T-helper 2 cell treated with Interferon-gamma antibody and Interleukin-4, amounts not matched to agents 5 μg/mL and 100 μg/mL, for 36 hours (primary cell): Measurements from ENCODE around the gene MAP1S.

Source experiments
- DNase-seq: peaks from one replicate; pipeline ENCODE4 v3.0.0; 2021; ENCODE audit warnings: low spot score
- H3K27ac Mint-ChIP-seq: one replicate; pipeline ENCODE4 v1.8.0; 2021; ENCODE audit warnings: mild to moderate bottlenecking, mixed read lengths
- H3K27me3 Mint-ChIP-seq: one replicate; pipeline ENCODE4 v1.8.0; 2021; ENCODE audit warnings: low read depth, mixed read lengths
- H3K36me3 Mint-ChIP-seq: one replicate; pipeline ENCODE4 v1.8.0; 2021; ENCODE audit warnings: low read depth, mixed read lengths
- H3K4me1 Mint-ChIP-seq: one replicate; pipeline ENCODE4 v1.8.0; 2021; ENCODE audit warnings: low read depth, mixed read lengths
- H3K4me3 Mint-ChIP-seq: one replicate; pipeline ENCODE4 v1.8.0; 2022; ENCODE audit warnings: mild to moderate bottlenecking, moderate library complexity, mixed read lengths
- H3K9me3 Mint-ChIP-seq: one replicate; pipeline ENCODE4 v1.8.0; 2021; ENCODE audit warnings: mixed read lengths

The MAP1S gene

DNA sequence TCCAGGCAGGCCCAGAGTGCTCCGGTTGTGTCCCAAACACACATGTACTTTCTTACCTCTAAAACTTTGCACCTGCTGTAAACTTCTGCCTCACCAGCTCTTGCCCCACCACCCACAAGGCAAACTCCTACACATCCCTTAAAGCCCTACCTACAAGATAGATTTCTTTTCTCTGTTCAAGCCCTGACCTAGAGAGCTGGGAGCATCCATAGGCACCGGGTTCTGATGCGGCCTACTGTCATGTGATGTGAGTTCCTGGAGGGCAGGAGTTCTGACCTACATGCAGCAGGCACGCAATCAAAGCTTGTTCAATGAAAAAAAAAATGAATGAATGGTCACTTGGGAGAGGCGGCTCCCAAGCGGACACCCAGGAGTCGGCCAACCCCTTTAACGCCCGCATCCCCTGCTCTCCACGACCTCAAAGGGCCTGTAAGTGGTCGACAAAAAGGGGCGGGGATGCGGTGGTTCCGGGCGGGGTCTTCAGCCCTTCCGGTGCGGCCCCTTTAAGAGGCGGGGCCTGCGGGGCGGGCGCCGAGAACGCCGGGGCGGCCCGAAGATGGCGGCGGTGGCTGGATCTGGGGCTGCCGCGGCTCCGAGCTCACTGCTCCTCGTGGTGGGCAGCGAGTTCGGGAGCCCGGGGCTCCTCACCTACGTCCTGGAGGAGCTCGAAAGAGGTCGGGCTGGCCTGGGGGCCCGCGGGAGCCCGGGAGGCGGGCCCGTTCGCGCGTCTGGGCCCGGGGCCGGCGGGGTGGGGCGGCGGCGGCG, at the start of gene MAP1S:
Gene MAP1S, plus strand, starts transcription at position 534 of the 765 bp plus-strand sequence. Its CDS starts 23 bp downstream, at position 557.
- peak; percentile 68 for DNase-seq
- Mint-ChIP-seq H3K36me3 (peaks cover 2% of the 10 kb centered on the region), H3K4me3 (peak within 1 kb of the TSS; percentile 89), H3K27ac (peak within 1 kb of the TSS; percentile 81), H3K4me1 (peaks cover 36% of the 10 kb centered on the region), H3K27me3 (peaks cover 2% of the 10 kb centered on the region), H3K9me3 (no peaks in the 10 kb centered on the region)

- H3K27me3 Mint-ChIP-seq: no peaks in the 10 kb centered on the region
- H3K27ac Mint-ChIP-seq: no peak overlapping the region
- no peaks in the 10 kb centered on the region for H3K4me1 Mint-ChIP-seq
- no peak overlapping the region for H3K4me3 Mint-ChIP-seq
- H3K9me3 Mint-ChIP-seq: no peaks in the 10 kb centered on the region
- DNase-seq: no peak
- H3K36me3 Mint-ChIP-seq: no peaks in the 10 kb centered on the region
These were observed 47.4 kb upstream of the MAP1S start for GRCh38 chr19:17671906-17672305.

- H3K4me3 Mint-ChIP-seq: no peak overlapping the region
- H3K36me3 Mint-ChIP-seq: no peaks in the 10 kb centered on the region
- no peaks in the 10 kb centered on the region for H3K9me3 Mint-ChIP-seq
- no peaks in the 10 kb centered on the region for H3K4me1 Mint-ChIP-seq
- H3K27ac Mint-ChIP-seq: no peak overlapping the region
- DNase-seq: no peak
- H3K27me3 Mint-ChIP-seq: peaks cover 4% of the 10 kb centered on the region
These were observed 45.1 kb upstream of the MAP1S start for GRCh38 chr19:17673937-17674799.

- DNase-seq: no peak
- no peaks in the 10 kb centered on the region for H3K4me1 Mint-ChIP-seq
- no peaks in the 10 kb centered on the region for H3K9me3 Mint-ChIP-seq
- no peak overlapping the region for H3K4me3 Mint-ChIP-seq
- no peaks in the 10 kb centered on the region for H3K36me3 Mint-ChIP-seq
- H3K27ac Mint-ChIP-seq: no peak overlapping the region
- H3K27me3 Mint-ChIP-seq: peaks cover 17% of the 10 kb centered on the region
These were observed 43.0 kb upstream of the MAP1S start for GRCh38 chr19:17676295-17676694.

DNA sequence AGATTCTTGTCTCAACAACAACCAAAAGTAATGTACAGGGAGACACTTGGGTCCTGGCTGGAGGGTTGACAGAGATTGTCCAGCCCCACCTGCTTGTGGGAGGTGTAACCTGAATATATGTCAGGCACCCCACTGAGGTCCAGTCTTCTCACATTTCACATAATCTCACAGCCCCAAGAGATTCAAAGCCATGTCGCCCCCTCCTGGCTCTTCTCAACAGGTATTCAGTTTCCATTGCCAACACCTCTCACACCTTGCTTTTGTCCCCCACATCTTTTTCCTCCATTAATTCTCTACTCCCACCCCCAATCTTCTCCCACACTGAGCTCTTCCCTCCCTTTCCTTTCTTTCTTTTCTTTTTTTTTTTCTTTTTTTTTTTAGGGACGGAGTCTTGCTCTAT, 42.3 kb upstream of the MAP1S start:
- Mint-ChIP-seq H3K27ac (no peak overlapping the region), H3K4me3 (no peak overlapping the region), H3K9me3 (no peaks in the 10 kb centered on the region), H3K27me3 (peaks cover 19% of the 10 kb centered on the region), H3K4me1 (no peaks in the 10 kb centered on the region), H3K36me3 (no peaks in the 10 kb centered on the region)
- no peak for DNase-seq

GRCh38 chr19:17678836-17679235, 40.4 kb upstream of the MAP1S start:
- H3K36me3 Mint-ChIP-seq: no peaks in the 10 kb centered on the region
- H3K4me1 Mint-ChIP-seq: no peaks in the 10 kb centered on the region
- H3K4me3 Mint-ChIP-seq: no peak overlapping the region
- H3K9me3 Mint-ChIP-seq: no peaks in the 10 kb centered on the region
- DNase-seq: no peak
- H3K27me3 Mint-ChIP-seq: peaks cover 27% of the 10 kb centered on the region
- no peak overlapping the region for H3K27ac Mint-ChIP-seq

- Mint-ChIP-seq H3K4me3 (peak overlapping the region; percentile 26), H3K27me3 (peaks cover 34% of the 10 kb centered on the region), H3K4me1 (no peaks in the 10 kb centered on the region), H3K36me3 (no peaks in the 10 kb centered on the region), H3K9me3 (no peaks in the 10 kb centered on the region), H3K27ac (no peak overlapping the region)
- no peak for DNase-seq
These were observed 39.6 kb upstream of the MAP1S start for GRCh38 chr19:17679526-17680229.

GRCh38 chr19:17680230-17680722, 39.0 kb upstream of the MAP1S start:
- Mint-ChIP-seq H3K9me3 (no peaks in the 10 kb centered on the region), H3K4me1 (no peaks in the 10 kb centered on the region), H3K4me3 (peak overlapping the region; percentile 26), H3K36me3 (no peaks in the 10 kb centered on the region), H3K27me3 (peaks cover 38% of the 10 kb centered on the region), H3K27ac (no peak overlapping the region)
- peak; percentile 54 for DNase-seq

GRCh38 chr19:17681505-17682125, 37.7 kb upstream of the MAP1S start:
- Mint-ChIP-seq H3K4me1 (no peaks in the 10 kb centered on the region), H3K4me3 (no peak overlapping the region), H3K27ac (no peak overlapping the region), H3K9me3 (no peaks in the 10 kb centered on the region), H3K27me3 (peaks cover 48% of the 10 kb centered on the region), H3K36me3 (no peaks in the 10 kb centered on the region)
- peak; percentile 13 for DNase-seq

- no peak for DNase-seq
- Mint-ChIP-seq H3K4me1 (no peaks in the 10 kb centered on the region), H3K9me3 (no peaks in the 10 kb centered on the region), H3K27me3 (peaks cover 49% of the 10 kb centered on the region), H3K27ac (no peak overlapping the region), H3K36me3 (no peaks in the 10 kb centered on the region), H3K4me3 (no peak overlapping the region)
These were observed 37.0 kb upstream of the MAP1S start for GRCh38 chr19:17682273-17682672.

- Mint-ChIP-seq H3K4me3 (no peak overlapping the region), H3K9me3 (no peaks in the 10 kb centered on the region), H3K36me3 (no peaks in the 10 kb centered on the region), H3K27me3 (peaks cover 54% of the 10 kb centered on the region), H3K27ac (no peak overlapping the region), H3K4me1 (peaks cover 2% of the 10 kb centered on the region)
- no peak for DNase-seq
These were observed 36.2 kb upstream of the MAP1S start for GRCh38 chr19:17683078-17683477.

- Mint-ChIP-seq H3K27ac (no peak overlapping the region), H3K4me1 (peaks cover 4% of the 10 kb centered on the region), H3K27me3 (peaks cover 57% of the 10 kb centered on the region), H3K4me3 (no peak overlapping the region), H3K9me3 (no peaks in the 10 kb centered on the region), H3K36me3 (peaks cover 2% of the 10 kb centered on the region)
- no peak for DNase-seq
These were observed 35.0 kb upstream of the MAP1S start for GRCh38 chr19:17684256-17684655.

GRCh38 chr19:17685451-17686022, 33.7 kb upstream of the MAP1S start:
- Mint-ChIP-seq H3K4me1 (peaks cover 4% of the 10 kb centered on the region), H3K36me3 (peaks cover 2% of the 10 kb centered on the region), H3K9me3 (no peaks in the 10 kb centered on the region), H3K27me3 (peaks cover 50% of the 10 kb centered on the region), H3K27ac (no peak overlapping the region), H3K4me3 (no peak overlapping the region)
- DNase-seq: no peak
